ENCODE measurements around the gene PSD2.

Gene PSD2

GRCh38 chr5:139880416-139881142 lies 85.0 kb downstream of the PSD2 start:
- no peak for DNase-seq (ENCODE audit: low spot score)

DNA sequence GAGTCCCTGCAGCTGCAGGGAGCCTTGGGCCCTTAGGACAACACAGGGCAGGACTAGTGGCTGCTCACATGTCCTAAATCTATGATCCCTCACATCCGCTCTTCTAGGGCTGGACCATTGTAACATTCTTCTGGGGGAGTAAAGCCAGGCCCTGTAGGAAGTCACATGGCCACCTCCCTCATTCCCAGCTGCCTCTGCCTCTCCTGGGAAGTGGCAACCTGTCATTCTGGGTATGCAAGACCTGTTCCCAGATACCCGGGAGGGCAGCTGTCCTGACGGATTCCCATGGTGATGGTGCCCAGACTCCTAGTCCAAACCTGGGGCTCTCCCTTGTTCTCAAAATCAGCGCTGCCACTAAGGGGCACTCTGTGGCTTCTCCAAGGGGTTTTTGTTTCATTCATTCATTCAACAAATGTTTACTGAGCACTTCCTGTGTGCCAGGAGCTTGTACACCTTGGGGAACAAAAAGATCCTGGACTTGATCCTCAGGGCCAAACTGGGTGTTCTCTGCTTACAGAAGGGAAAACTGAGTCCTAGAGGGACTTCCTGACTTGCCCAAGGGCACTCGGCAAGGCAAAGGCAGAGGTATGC lies 85.6 kb downstream of the PSD2 start:
- no peak for DNase-seq (ENCODE audit: low spot score)

DNA sequence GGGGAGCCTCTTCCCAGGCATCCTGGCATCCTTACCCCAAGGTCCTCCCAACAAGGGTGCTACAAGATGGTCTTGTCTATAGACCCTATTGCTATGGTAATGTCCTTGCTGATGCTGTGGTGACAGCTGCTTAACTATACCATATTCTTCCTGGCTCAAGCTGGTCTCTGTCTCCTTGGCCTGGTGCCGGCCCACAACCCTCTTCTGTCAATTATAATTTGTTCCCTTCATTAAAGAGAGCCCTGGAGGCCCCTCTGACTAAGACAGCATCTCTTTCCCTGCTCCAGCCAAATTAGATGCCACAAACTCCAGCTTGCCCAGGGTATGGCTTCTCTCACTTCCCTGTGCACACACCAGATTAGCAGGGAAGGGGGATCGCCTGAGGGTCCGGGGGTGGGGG lies 86.7 kb downstream of the PSD2 start:
- DNase-seq (ENCODE audit: low spot score), result no peak

GRCh38 chr5:139882961-139883539 lies 87.4 kb downstream of the PSD2 start:
- DNase-seq (ENCODE audit: low spot score), result no peak

GRCh38 chr5:139884144-139884543 lies 88.5 kb downstream of the PSD2 start:
- DNase-seq (ENCODE audit: low spot score), result no peak

GRCh38 chr5:139884734-139885133 lies 89.1 kb downstream of the PSD2 start:
- no peak for DNase-seq (ENCODE audit: low spot score)

DNA sequence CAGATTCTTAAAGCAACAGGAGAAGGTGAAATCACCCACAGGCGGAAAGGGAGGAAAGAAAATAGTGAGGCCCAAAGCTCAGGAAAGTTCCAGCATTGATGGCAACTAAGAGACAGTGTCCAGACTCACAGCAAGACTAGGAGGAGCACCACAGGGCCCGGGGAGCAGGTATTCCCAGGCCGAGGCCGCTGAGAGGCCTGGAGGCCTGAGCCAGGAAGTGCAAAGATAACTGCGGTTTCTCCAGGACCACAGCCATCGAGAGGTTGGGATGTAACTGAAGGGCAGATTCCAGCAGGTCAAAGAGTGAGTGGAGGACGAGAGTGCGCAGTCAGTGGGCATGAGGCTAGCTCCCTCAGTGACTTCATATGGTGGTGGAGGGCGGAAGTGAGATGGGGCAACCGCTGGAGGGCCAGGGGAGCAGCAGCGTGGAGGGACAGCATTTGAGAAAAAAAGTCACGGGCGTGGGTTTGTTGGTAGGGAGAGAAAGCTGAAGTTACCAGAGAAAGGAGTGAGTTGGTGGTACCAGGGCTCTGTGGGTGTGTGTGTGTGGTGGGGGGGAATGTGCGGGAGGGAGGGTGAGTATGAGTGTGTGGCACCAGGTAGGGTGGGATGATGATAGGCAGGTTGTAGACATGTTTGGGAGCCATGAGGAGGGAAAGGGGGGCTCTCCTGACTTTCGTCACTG lies 89.7 kb downstream of the PSD2 start:
- DNase-seq (ENCODE audit: low spot score), result no peak

- no peak for DNase-seq (ENCODE audit: low spot score)
Measured at GRCh38 chr5:139885857-139886208, 90.2 kb downstream of the PSD2 start.

DNA sequence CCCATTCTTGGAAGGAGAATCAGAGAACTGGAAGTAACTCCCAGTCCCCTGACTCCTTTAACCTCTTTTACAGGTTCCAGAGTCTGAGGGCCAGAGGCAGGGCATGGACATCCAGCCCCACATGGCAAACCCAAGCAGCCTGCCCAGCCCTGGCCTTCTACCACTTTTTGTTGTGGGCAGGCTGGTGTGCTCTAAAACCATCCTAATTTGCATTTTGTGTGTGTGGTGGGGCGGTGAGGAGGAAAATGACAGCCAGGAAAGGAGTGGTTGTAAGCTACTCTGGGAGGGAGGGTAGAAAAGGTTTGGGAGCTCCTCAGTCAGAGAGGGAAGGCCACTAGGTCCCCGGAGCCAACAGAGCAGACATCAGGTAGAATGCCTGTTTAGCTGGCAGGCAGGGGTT lies 90.6 kb downstream of the PSD2 start:
- DNase-seq (ENCODE audit: low spot score), result peak; percentile 47

- DNase-seq (ENCODE audit: low spot score), result no peak
Measured at GRCh38 chr5:139888370-139888769, 92.8 kb downstream of the PSD2 start.

DNA sequence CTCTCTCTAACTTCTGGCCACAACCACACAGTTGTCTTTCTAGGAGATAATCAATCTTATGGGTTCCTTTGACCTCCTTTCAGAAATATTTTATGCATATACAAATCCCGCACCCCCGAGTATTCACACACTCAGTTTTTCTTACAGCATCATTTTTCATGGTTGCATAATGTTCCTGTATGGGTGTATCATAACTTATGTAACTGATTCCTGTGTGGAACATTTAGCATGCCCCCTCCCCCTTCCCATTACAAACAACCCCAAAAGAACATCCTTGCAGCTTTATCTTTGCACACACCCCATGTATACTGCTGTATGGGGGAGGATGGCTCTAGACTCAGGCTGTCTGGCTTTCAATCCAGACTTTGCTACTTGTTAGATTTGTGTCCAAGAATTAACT lies 93.8 kb downstream of the PSD2 start:
- DNase-seq (ENCODE audit: low spot score), result no peak

GRCh38 chr5:139893873-139894272 lies 98.3 kb downstream of the PSD2 start:
- no peak for DNase-seq (ENCODE audit: low spot score)
